Suprapubic skin (tissue), 4 donors: ENCODE results near the gene LDHB.

Experiments
- CTCF ChIP-seq, 2 donors: fragments of 200-600 bp in 1 of 2; fragments of 450-650 bp in 1 of 2; sonication (generic) in 1 of 2; IDR thresholded peaks; one replicate each; pipeline ENCODE4 v1.5.1; 2016 to 2019; ENCODE audit warnings: antibody characterized with exemption in 2 of 2, mild to moderate bottlenecking in 1 of 2, moderate library complexity in 1 of 2
- EP300 ChIP-seq: sonication (generic); formaldehyde crosslinking; IDR thresholded peaks from one replicate; pipeline ENCODE4 v1.6.1; 2017; ENCODE audit warnings: antibody characterized with exemption
- POLR2A ChIP-seq, 2 donors: fragments of 450-650 bp; IDR thresholded peaks; one replicate each; pipeline ENCODE4 v1.6.1; 2017; ENCODE audit warnings: antibody characterized with exemption in 2 of 2, mild to moderate bottlenecking in 2 of 2, moderate library complexity in 2 of 2
- POLR2AphosphoS5 ChIP-seq, 3 donors: sonication (generic); formaldehyde crosslinking; IDR thresholded peaks; one replicate each; pipeline ENCODE4 v1.6.1; 2017; ENCODE audit warnings: antibody characterized with exemption in 3 of 3

GRCh38 chr12:21648378-21648777 is 9.3 kb downstream of the LDHB start:
- TF ChIP-seq CTCF (IDR thresholded peaks at IDR 0.05) = no peak
- TF ChIP-seq POLR2A (IDR thresholded peaks at IDR 0.05) = no peak
- TF ChIP-seq POLR2AphosphoS5 (IDR thresholded peaks at IDR 0.05) = no peak
- no peak for TF ChIP-seq EP300
